Mesenchymal stem cell (in vitro differentiated cells and primary cell): ENCODE data around the gene MAP3K14.

Experiments used
- DNase-seq: peaks from one replicate; pipeline ENCODE4 v3.0.0-alpha.2; 2013
- H2AFZ ChIP-seq: one replicate; pipeline ENCODE4 v1.6.1; 2013; ENCODE audit warnings: low read depth, mild to moderate bottlenecking, control low read depth, inconsistent platforms, low read length, moderate library complexity
- H2AK5ac ChIP-seq: 2 replicates; pipeline ENCODE4 v1.6.1; 2013; ENCODE audit warnings: low read length, moderate library complexity, mild to moderate bottlenecking, inconsistent platforms; ENCODE audit not compliant: severe bottlenecking
- H2BK120ac ChIP-seq: one replicate; pipeline ENCODE4 v1.6.1; 2013; ENCODE audit warnings: low read depth, mild to moderate bottlenecking, inconsistent platforms, low read length, moderate library complexity
- H2BK12ac ChIP-seq, 2 experiments: one replicate each; pipeline ENCODE4 v1.6.1; 2013; ENCODE audit warnings: inconsistent platforms in 2 of 2, low read length in 2 of 2, mild to moderate bottlenecking in 2 of 2, moderate library complexity in 2 of 2, control low read depth in 1 of 2
- H2BK15ac ChIP-seq: one replicate; pipeline ENCODE4 v1.6.1; 2013; ENCODE audit warnings: mild to moderate bottlenecking, low read depth, inconsistent platforms; ENCODE audit not compliant: poor library complexity, severe bottlenecking
- H2BK5ac ChIP-seq: 2 replicates; pipeline ENCODE4 v1.6.1; 2013; ENCODE audit warnings: low read depth, mild to moderate bottlenecking, low read length, control low read depth, inconsistent platforms; ENCODE audit not compliant: poor library complexity, severe bottlenecking
- H3K14ac ChIP-seq, 2 experiments: one replicate each; pipeline ENCODE4 v1.6.1; 2013; ENCODE audit warnings: inconsistent platforms in 2 of 2, low read length in 2 of 2, control low read depth in 1 of 2, mild to moderate bottlenecking in 1 of 2, moderate library complexity in 1 of 2
- H3K18ac ChIP-seq, 2 experiments: one replicate each; pipeline ENCODE4 v1.6.1; 2013; ENCODE audit warnings: inconsistent platforms in 2 of 2, low read length in 2 of 2, control low read depth in 1 of 2, low read depth in 1 of 2, mild to moderate bottlenecking in 1 of 2
- H3K23ac ChIP-seq, 2 experiments: one replicate each; pipeline ENCODE4 v1.6.1; 2013; ENCODE audit warnings: inconsistent platforms in 2 of 2, low read length in 2 of 2, mild to moderate bottlenecking in 2 of 2, moderate library complexity in 2 of 2, control low read depth in 1 of 2
- H3K27ac ChIP-seq: 2 replicates; pipeline ENCODE4 v1.5.1; 2013; ENCODE audit warnings: mild to moderate bottlenecking, moderate library complexity, low read length, control low read depth, inconsistent platforms; ENCODE audit not compliant: poor library complexity, severe bottlenecking
- H3K27me3 ChIP-seq, 2 experiments: 2 replicates each; pipeline versions ENCODE4 v1.6.1 to v1.7.0; 2013; ENCODE audit warnings: low read length in 2 of 2, mild to moderate bottlenecking in 2 of 2, moderate library complexity in 2 of 2, control low read depth in 1 of 2, inconsistent platforms in 1 of 2; ENCODE audit not compliant: control insufficient read depth in 1 of 2, insufficient read depth in 1 of 2
- H3K36me3 ChIP-seq, 2 experiments: 2 replicates each; pipeline versions ENCODE4 v1.6.1 to v1.7.0; 2013; ENCODE audit warnings: low read length in 2 of 2, control low read depth in 1 of 2, inconsistent platforms in 1 of 2, low read depth in 1 of 2, mild to moderate bottlenecking in 1 of 2; ENCODE audit not compliant: insufficient read depth in 2 of 2, control insufficient read depth in 1 of 2
- H3K4ac ChIP-seq, 2 experiments: one replicate each; pipeline ENCODE4 v1.6.1; 2013; ENCODE audit warnings: inconsistent platforms in 2 of 2, low read length in 2 of 2, mild to moderate bottlenecking in 2 of 2, moderate library complexity in 2 of 2, control low read depth in 1 of 2, low read depth in 1 of 2
- H3K4me1 ChIP-seq: 2 replicates; pipeline ENCODE4 v1.6.1; 2013; ENCODE audit warnings: low read depth, low read length, control low read depth; ENCODE audit not compliant: control insufficient read depth, insufficient read depth
- H3K4me2 ChIP-seq: 2 replicates; pipeline ENCODE4 v1.6.1; 2013; ENCODE audit warnings: low read length, mild to moderate bottlenecking, inconsistent platforms; ENCODE audit not compliant: poor library complexity, severe bottlenecking
- H3K4me3 ChIP-seq, 2 experiments: 2 replicates each; pipeline versions ENCODE4 v1.5.1 to v1.7.0; 2013; ENCODE audit warnings: low read length in 2 of 2, mild to moderate bottlenecking in 2 of 2, control low read depth in 1 of 2, low read depth in 1 of 2; ENCODE audit not compliant: insufficient read depth in 1 of 2
- H3K79me1 ChIP-seq: replicated peaks from 2 replicates; pipeline ENCODE4 v1.6.1; 2013; ENCODE audit warnings: mild to moderate bottlenecking, control low read depth, low read length, inconsistent platforms; ENCODE audit not compliant: poor library complexity, severe bottlenecking
- H3K9ac ChIP-seq: 2 replicates; pipeline ENCODE4 v1.7.0; 2013; ENCODE audit warnings: mild to moderate bottlenecking, low read length, moderate library complexity
- H3K9me3 ChIP-seq: 2 replicates; pipeline ENCODE4 v1.7.0; 2013; ENCODE audit warnings: mild to moderate bottlenecking, low read length; ENCODE audit not compliant: control insufficient read depth
- H4K8ac ChIP-seq: one replicate; pipeline ENCODE4 v1.6.1; 2013; ENCODE audit warnings: inconsistent platforms, mild to moderate bottlenecking, low read length, moderate library complexity
- H4K91ac ChIP-seq: one replicate; pipeline ENCODE4 v1.6.1; 2013; ENCODE audit warnings: mild to moderate bottlenecking, low read length, inconsistent platforms
- WGBS: methylation state at CpG from one replicate; pipeline ENCODE4 v1.1.7; 2013; ENCODE audit warnings: mixed read lengths; 5-methylcytosine and 5-hydroxymethylcytosine counted together

The MAP3K14 gene

DNA sequence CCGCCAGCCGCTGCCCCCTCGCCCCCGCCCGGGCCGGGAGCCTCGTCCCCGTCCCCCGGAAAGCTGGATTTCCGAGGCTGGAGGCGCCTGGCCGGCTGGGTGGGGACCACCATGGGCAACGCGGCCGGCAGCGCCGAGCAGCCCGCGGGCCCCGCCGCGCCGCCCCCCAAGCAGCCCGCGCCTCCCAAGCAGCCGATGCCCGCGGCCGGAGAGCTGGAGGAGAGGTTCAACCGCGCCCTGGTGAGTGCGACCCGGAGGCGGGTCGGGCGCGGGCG lies 94.9 kb downstream of the MAP3K14 start:
- H3K27ac ChIP-seq, result no peak overlapping the region
- no peak overlapping the region for H2BK5ac ChIP-seq
- peak overlapping the region; percentile 70 for H3K9ac ChIP-seq
- H3K4me3 ChIP-seq, result peak overlapping the region; percentile 61 to 77
- no peaks in the 10 kb centered on the region for H3K79me1 ChIP-seq
- H3K36me3 ChIP-seq, result no peaks in the 10 kb centered on the region
- H2AK5ac ChIP-seq, result no peak overlapping the region
- H4K8ac ChIP-seq, result peak overlapping the region; percentile 16
- H3K23ac ChIP-seq, result no peak overlapping the region
- H3K18ac ChIP-seq, result no peak overlapping the region
- no peak overlapping the region for H3K4ac ChIP-seq
- H3K4me2 ChIP-seq, result peak overlapping the region; percentile 67
- H2BK120ac ChIP-seq, result no peak overlapping the region
- no peak for DNase-seq
- 2% methylated on average over 31 of the region's 38 CpGs for WGBS
- H3K9me3 ChIP-seq, result no peaks in the 10 kb centered on the region
- H3K27me3 ChIP-seq, result peaks cover 18 to 27% of the 10 kb centered on the region in 2 experiments
- H2BK12ac ChIP-seq, result no peak overlapping the region
- no peak overlapping the region for H2AFZ ChIP-seq
- no peak overlapping the region for H4K91ac ChIP-seq
- H3K14ac ChIP-seq, result no peak overlapping the region
- H2BK15ac ChIP-seq, result no peak overlapping the region
- H3K4me1 ChIP-seq, result peaks cover 28% of the 10 kb centered on the region

GRCh38 chr17:45221081-45222013 lies 95.5 kb downstream of the MAP3K14 start, which contains the start of gene FMNL1:
Gene FMNL1 (plus strand): TSS chr17:45221885. CDS start chr17:45222125, 240 bp downstream.
- 5% methylated on average over 50 of the region's 98 CpGs for WGBS

GRCh38 chr17:45220079-45220478 lies 96.7 kb downstream of the MAP3K14 start:
- no peaks in the 10 kb centered on the region for H3K79me1 ChIP-seq
- 89% methylated on average over 3 of the region's 3 CpGs for WGBS

More at GRCh38 chr17:45221081-45222013, 95.5 kb downstream of the MAP3K14 start, which contains the start of gene FMNL1:
- peak within 1 kb of the TSS; percentile 67 for H3K4me2 ChIP-seq
- no peak within 1 kb of the TSS for H2AK5ac ChIP-seq
- H3K4me1 ChIP-seq, result peaks cover 27% of the 10 kb centered on the region
- H2BK15ac ChIP-seq, result peak within 1 kb of the TSS; percentile 62
- H4K91ac ChIP-seq, result no peak within 1 kb of the TSS
- no peak within 1 kb of the TSS for H3K18ac ChIP-seq
- peak within 1 kb of the TSS; percentile 70 for H3K9ac ChIP-seq
- H3K4ac ChIP-seq, result no peak within 1 kb of the TSS
- H3K36me3 ChIP-seq, result no peaks in the 10 kb centered on the region
- no peak within 1 kb of the TSS for H2BK12ac ChIP-seq
- H3K79me1 ChIP-seq, result no peaks in the 10 kb centered on the region
- H3K27me3 ChIP-seq, result peaks cover 18 to 27% of the 10 kb centered on the region in 2 experiments
- peak within 1 kb of the TSS in 1 of 2 experiments; percentile 16 for H3K14ac ChIP-seq
- H3K27ac ChIP-seq, result no peak within 1 kb of the TSS
- peak within 1 kb of the TSS; percentile 61 for H4K8ac ChIP-seq
- DNase-seq, result no peak
- H2BK5ac ChIP-seq, result no peak within 1 kb of the TSS
- no peaks in the 10 kb centered on the region for H3K9me3 ChIP-seq
- no peak within 1 kb of the TSS for H3K23ac ChIP-seq
- no peak within 1 kb of the TSS for H2AFZ ChIP-seq
- no peak within 1 kb of the TSS for H2BK120ac ChIP-seq
- peak within 1 kb of the TSS; percentile 61 to 77 for H3K4me3 ChIP-seq

DNA sequence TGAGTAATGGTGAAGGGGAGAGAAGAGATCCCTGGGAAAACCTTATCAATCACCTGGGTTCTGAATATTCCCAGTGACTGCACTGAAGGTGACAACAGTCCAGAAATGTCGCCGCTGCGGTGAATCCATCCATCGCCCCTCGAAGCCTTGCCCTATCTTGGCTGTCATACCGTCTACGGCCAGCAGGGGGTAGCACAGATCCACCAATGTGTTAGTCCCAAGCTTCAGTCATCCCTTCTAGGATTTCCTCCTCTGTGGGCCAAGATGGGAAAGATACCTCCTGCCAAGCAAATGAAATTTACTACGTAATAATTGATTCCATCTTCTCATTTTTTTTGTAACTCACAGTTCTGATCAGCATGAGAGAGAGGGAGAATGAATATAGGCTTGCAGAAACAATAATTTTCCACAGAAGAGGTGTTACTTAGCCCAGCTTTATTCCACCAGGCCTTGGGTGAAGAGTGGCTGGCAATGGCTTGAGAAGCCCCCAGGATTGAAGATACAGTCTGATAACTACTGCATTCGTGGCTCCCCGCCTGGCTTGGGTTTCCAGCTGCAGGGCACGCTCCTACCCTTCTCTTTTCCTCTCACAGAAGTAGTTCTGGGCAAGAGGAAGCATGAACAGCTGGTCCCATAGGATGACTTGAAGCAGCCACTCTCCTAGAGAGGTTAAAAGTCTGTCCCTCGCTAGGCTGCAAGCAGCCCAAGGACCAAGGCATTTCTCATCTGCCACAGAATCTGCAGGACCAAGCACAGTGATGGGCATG lies 97.7 kb downstream of the MAP3K14 start:
- Histone ChIP-seq H3K27ac (no peak overlapping the region), H2AK5ac (no peak overlapping the region), H3K23ac (no peak overlapping the region), H3K27me3 (peaks cover 18 to 27% of the 10 kb centered on the region in 2 experiments), H3K9me3 (no peaks in the 10 kb centered on the region), H2BK5ac (no peak overlapping the region), H3K36me3 (no peaks in the 10 kb centered on the region), H2BK12ac (no peak overlapping the region), H3K79me1 (no peaks in the 10 kb centered on the region), H3K14ac (no peak overlapping the region), H4K91ac (no peak overlapping the region), H3K4me2 (peak overlapping the region; percentile 30), H2BK120ac (no peak overlapping the region), H2AFZ (no peak overlapping the region), H3K9ac (no peak overlapping the region), H3K4me3 (no peak overlapping the region), H2BK15ac (no peak overlapping the region), H4K8ac (no peak overlapping the region), H3K4me1 (peaks cover 14% of the 10 kb centered on the region), H3K4ac (no peak overlapping the region), H3K18ac (no peak overlapping the region)
- 9% methylated on average over 11 of the region's 12 CpGs for WGBS
- DNase-seq, result peak; percentile 77

More at GRCh38 chr17:45220079-45220478, 96.7 kb downstream of the MAP3K14 start:
- Histone ChIP-seq H3K9ac (no peak overlapping the region), H4K8ac (no peak overlapping the region), H2AFZ (no peak overlapping the region), H2BK12ac (no peak overlapping the region), H3K4me1 (peaks cover 18% of the 10 kb centered on the region), H3K18ac (no peak overlapping the region), H3K23ac (no peak overlapping the region), H2BK120ac (no peak overlapping the region), H3K14ac (no peak overlapping the region), H3K27me3 (peaks cover 18 to 27% of the 10 kb centered on the region in 2 experiments), H3K36me3 (no peaks in the 10 kb centered on the region), H2BK5ac (no peak overlapping the region), H3K27ac (no peak overlapping the region), H3K9me3 (no peaks in the 10 kb centered on the region), H3K4me3 (no peak overlapping the region), H3K4ac (no peak overlapping the region), H2BK15ac (no peak overlapping the region), H3K4me2 (no peak overlapping the region), H2AK5ac (no peak overlapping the region), H4K91ac (no peak overlapping the region)
- DNase-seq, result no peak
